Fibroblast of mammary gland (primary cell): ENCODE measurements around the gene TFIP11.
"Not testable (repeated sequence)": the region's sequence is repeated elsewhere in the genome, so short reads cannot be mapped to it uniquely, and the experiment has no call there.

ENCODE experiments used
- DNase-seq: peaks from one replicate; pipeline ENCODE4 v3.0.0-alpha.2; 2010; ENCODE audit warnings: low read depth
- H3K4me3 ChIP-seq: 2 replicates; pipeline ENCODE4 v1.5.1; 2011; ENCODE audit warnings: low read depth, mild to moderate bottlenecking, low read length, moderate library complexity; ENCODE audit not compliant: control insufficient read depth
- CTCF ChIP-seq: conservative IDR thresholded peaks from 2 replicates; pipeline ENCODE4 v1.5.1; 2011; ENCODE audit warnings: low read depth, low read length, inconsistent platforms; ENCODE audit not compliant: control insufficient read depth, insufficient read depth

TFIP11 gene

GRCh38 chr22:26534171-26534855 is 22.0 kb upstream of the TFIP11 start:
- no peak overlapping the region for H3K4me3 ChIP-seq

GRCh38 chr22:26529345-26529744 is 17.1 kb upstream of the TFIP11 start:
- H3K4me3 ChIP-seq, result no peak overlapping the region
- no peak for TF ChIP-seq CTCF
- peak; percentile 62 for DNase-seq

More at GRCh38 chr22:26534171-26534855, 22.0 kb upstream of the TFIP11 start:
- DNase-seq, result no peak
- no peak for TF ChIP-seq CTCF

GRCh38 chr22:26528518-26528917 is 16.2 kb upstream of the TFIP11 start:
- H3K4me3 ChIP-seq, DNase-seq: not testable (repeated sequence)

GRCh38 chr22:26527574-26528465 is 15.5 kb upstream of the TFIP11 start:
- DNase-seq, result no peak
- no peak for TF ChIP-seq CTCF

GRCh38 chr22:26527167-26527566 is 14.9 kb upstream of the TFIP11 start:
- DNase-seq, result no peak
- no peak for TF ChIP-seq CTCF
- no peak overlapping the region for H3K4me3 ChIP-seq

More at GRCh38 chr22:26527574-26528465, 15.5 kb upstream of the TFIP11 start:
- no peak overlapping the region for H3K4me3 ChIP-seq

GRCh38 chr22:26525946-26526564 is 13.8 kb upstream of the TFIP11 start:
- no peak for TF ChIP-seq CTCF
- no peak overlapping the region for H3K4me3 ChIP-seq
- DNase-seq, result no peak

GRCh38 chr22:26524870-26525269 is 12.6 kb upstream of the TFIP11 start:
- H3K4me3 ChIP-seq, result no peak overlapping the region
- DNase-seq, result no peak
- no peak for TF ChIP-seq CTCF
